Astrocyte (in vitro differentiated cells and primary cell): ENCODE data around the gene SH2B2. TPM values are rescaled to one million over a fixed set of nuclear protein-coding genes. Genes with fewer than 3 reads are reported as not detected.

Source experiments
- DNase-seq: peaks from one replicate; pipeline ENCODE4 v3.0.0-alpha.2; 2010; ENCODE audit warnings: low read depth
- FAIRE-seq: peaks from 2 replicates; lab custom pipeline; 2011; peaks lifted over from hg19 to GRCh38; lab: Jason Lieb, UNC
- H2AFZ ChIP-seq: 2 replicates; pipeline ENCODE4 v1.6.0; 2012; ENCODE audit warnings: low read depth, low read length, inconsistent platforms
- H3K27ac ChIP-seq: 2 replicates; pipeline ENCODE4 v1.5.1; 2011; ENCODE audit warnings: low read depth, low read length, inconsistent platforms
- H3K27me3 ChIP-seq: 2 replicates; pipeline ENCODE4 v1.6.0; 2011; ENCODE audit warnings: low read length, inconsistent platforms; ENCODE audit not compliant: insufficient read depth
- H3K36me3 ChIP-seq: 2 replicates; pipeline ENCODE4 v1.5.1; 2011; ENCODE audit warnings: low read length, inconsistent platforms; ENCODE audit not compliant: insufficient read depth
- H3K4me1 ChIP-seq: 2 replicates; pipeline ENCODE4 v1.5.1; 2011; ENCODE audit warnings: low read length, inconsistent platforms; ENCODE audit not compliant: insufficient read depth
- H3K4me2 ChIP-seq: 2 replicates; pipeline ENCODE4 v1.6.0; 2012; ENCODE audit warnings: low read length, inconsistent platforms
- H3K4me3 ChIP-seq: 2 replicates; pipeline ENCODE4 v1.5.1; 2011; ENCODE audit warnings: low read depth, mild to moderate bottlenecking, low read length, inconsistent platforms; ENCODE audit not compliant: insufficient read depth
- H3K79me2 ChIP-seq: 2 replicates; pipeline ENCODE4 v1.6.0; 2012; ENCODE audit warnings: mild to moderate bottlenecking, low read length, inconsistent platforms; ENCODE audit not compliant: insufficient read depth
- H3K9ac ChIP-seq: 2 replicates; pipeline ENCODE4 v1.6.0; 2012; ENCODE audit warnings: mild to moderate bottlenecking, low read length, inconsistent platforms
- H3K9me3 ChIP-seq: 2 replicates; pipeline ENCODE4 v1.5.1; 2012; ENCODE audit warnings: low read depth, mild to moderate bottlenecking, low read length, inconsistent platforms; ENCODE audit not compliant: insufficient read depth
- H4K20me1 ChIP-seq: 2 replicates; pipeline ENCODE4 v1.6.0; 2012; ENCODE audit warnings: low read length, inconsistent platforms; ENCODE audit not compliant: insufficient read depth
- H3K27ac Mint-ChIP-seq: one replicate; pipeline ENCODE4 v1.8.0; 2021; ENCODE audit warnings: mild to moderate bottlenecking, mixed read lengths; ENCODE audit not compliant: unreplicated experiment
- H3K27me3 Mint-ChIP-seq: one replicate; pipeline ENCODE4 v1.8.0; 2021; ENCODE audit warnings: low read depth, mixed read lengths; ENCODE audit not compliant: unreplicated experiment
- H3K36me3 Mint-ChIP-seq: one replicate; pipeline ENCODE4 v1.8.0; 2021; ENCODE audit warnings: low read depth, mixed read lengths; ENCODE audit not compliant: unreplicated experiment
- H3K4me1 Mint-ChIP-seq: one replicate; pipeline ENCODE4 v1.8.0; 2021; ENCODE audit warnings: low read depth, mixed read lengths; ENCODE audit not compliant: unreplicated experiment
- H3K4me3 Mint-ChIP-seq: one replicate; pipeline ENCODE4 v1.8.0; 2021; ENCODE audit warnings: mild to moderate bottlenecking, moderate library complexity, mixed read lengths; ENCODE audit not compliant: unreplicated experiment
- H3K9me3 Mint-ChIP-seq: one replicate; pipeline ENCODE4 v1.8.0; 2021; ENCODE audit warnings: mild to moderate bottlenecking, mixed read lengths; ENCODE audit not compliant: unreplicated experiment
- EZH2 ChIP-seq: IDR thresholded peaks from 2 replicates; pipeline ENCODE4 v1.6.1; 2012; ENCODE audit warnings: mild to moderate bottlenecking, low read length, inconsistent platforms; ENCODE audit not compliant: insufficient read depth
- total RNA-seq: library from RNA; stranded (reverse); gene quantifications from 2 replicates; pipeline ENCODE4 v1.2.1, GENCODE V29; 2021
- TF ChIP-seq, protein P1 (sequence below): IDR thresholded peaks from 2 replicates; pipeline ENCODE4 v1.5.1; 2011; ENCODE audit warnings: low read depth, mild to moderate bottlenecking, inconsistent platforms, low read length, moderate library complexity; ENCODE audit not compliant: insufficient read depth

The SH2B2 gene
- total RNA-seq, 1 donor from 2014 or later, result 5.6 TPM

DNA sequence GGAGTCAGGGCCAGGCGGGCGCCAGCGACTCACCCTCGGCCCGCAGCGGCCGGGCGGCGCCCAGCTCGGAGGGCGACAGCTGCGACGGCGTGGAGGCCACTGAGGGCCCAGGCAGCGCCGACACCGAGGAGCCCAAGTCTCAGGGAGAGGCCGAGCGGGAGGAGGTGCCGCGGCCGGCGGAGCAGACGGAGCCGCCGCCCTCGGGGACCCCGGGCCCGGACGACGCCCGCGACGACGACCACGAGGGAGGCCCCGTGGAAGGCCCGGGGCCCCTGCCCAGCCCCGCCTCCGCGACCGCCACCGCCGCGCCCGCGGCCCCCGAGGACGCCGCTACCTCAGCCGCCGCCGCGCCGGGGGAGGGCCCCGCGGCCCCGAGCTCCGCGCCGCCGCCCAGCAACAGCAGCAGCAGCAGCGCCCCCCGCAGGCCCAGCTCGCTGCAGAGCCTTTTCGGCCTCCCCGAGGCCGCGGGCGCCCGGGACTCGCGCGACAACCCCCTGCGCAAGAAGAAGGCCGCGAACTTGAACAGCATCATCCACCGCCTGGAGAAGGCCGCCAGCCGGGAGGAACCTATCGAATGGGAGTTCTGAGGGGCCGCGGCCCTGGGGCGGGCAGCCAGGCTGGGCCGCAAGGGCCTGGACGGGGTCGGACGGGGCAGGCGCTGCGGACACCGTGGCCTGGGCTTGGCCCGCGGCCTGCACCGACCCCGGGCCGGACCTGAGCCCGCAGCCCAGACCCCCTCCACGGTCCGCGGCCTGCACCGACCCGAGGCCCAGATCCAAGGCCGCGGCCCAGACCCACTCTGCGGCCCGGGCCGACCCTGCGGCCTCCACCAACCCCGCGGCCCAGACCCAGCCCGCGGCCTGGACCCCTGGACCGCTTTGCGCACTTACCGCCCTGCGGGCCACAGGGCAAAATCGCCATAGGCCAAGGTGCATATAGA, 37.9 kb upstream of the SH2B2 start:
- peaks cover 12% of the 10 kb centered on the region for H3K36me3 Mint-ChIP-seq
- Histone ChIP-seq H4K20me1 (peaks cover 4% of the 10 kb centered on the region), H3K27ac (no peak overlapping the region), H3K4me1 (no peaks in the 10 kb centered on the region), H3K36me3 (no peaks in the 10 kb centered on the region), H3K27me3 (no peaks in the 10 kb centered on the region), H3K4me3 (no peak overlapping the region), H3K9ac (no peak overlapping the region), H2AFZ (no peak overlapping the region), H3K4me2 (no peak overlapping the region), H3K79me2 (no peaks in the 10 kb centered on the region), H3K9me3 (no peaks in the 10 kb centered on the region)
- FAIRE-seq (no peak), DNase-seq (no peak)
- no peaks in the 10 kb centered on the region for H3K27me3 Mint-ChIP-seq
- H3K9me3 Mint-ChIP-seq, result no peaks in the 10 kb centered on the region
- TF ChIP-seq EZH2, result no peak
- TF ChIP-seq, protein P1, sequence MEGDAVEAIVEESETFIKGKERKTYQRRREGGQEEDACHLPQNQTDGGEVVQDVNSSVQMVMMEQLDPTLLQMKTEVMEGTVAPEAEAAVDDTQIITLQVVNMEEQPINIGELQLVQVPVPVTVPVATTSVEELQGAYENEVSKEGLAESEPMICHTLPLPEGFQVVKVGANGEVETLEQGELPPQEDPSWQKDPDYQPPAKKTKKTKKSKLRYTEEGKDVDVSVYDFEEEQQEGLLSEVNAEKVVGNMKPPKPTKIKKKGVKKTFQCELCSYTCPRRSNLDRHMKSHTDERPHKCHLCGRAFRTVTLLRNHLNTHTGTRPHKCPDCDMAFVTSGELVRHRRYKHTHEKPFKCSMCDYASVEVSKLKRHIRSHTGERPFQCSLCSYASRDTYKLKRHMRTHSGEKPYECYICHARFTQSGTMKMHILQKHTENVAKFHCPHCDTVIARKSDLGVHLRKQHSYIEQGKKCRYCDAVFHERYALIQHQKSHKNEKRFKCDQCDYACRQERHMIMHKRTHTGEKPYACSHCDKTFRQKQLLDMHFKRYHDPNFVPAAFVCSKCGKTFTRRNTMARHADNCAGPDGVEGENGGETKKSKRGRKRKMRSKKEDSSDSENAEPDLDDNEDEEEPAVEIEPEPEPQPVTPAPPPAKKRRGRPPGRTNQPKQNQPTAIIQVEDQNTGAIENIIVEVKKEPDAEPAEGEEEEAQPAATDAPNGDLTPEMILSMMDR, result no peak
- H3K27ac Mint-ChIP-seq, result no peak overlapping the region
- no peaks in the 10 kb centered on the region for H3K4me1 Mint-ChIP-seq
- H3K4me3 Mint-ChIP-seq, result no peak overlapping the region

DNA sequence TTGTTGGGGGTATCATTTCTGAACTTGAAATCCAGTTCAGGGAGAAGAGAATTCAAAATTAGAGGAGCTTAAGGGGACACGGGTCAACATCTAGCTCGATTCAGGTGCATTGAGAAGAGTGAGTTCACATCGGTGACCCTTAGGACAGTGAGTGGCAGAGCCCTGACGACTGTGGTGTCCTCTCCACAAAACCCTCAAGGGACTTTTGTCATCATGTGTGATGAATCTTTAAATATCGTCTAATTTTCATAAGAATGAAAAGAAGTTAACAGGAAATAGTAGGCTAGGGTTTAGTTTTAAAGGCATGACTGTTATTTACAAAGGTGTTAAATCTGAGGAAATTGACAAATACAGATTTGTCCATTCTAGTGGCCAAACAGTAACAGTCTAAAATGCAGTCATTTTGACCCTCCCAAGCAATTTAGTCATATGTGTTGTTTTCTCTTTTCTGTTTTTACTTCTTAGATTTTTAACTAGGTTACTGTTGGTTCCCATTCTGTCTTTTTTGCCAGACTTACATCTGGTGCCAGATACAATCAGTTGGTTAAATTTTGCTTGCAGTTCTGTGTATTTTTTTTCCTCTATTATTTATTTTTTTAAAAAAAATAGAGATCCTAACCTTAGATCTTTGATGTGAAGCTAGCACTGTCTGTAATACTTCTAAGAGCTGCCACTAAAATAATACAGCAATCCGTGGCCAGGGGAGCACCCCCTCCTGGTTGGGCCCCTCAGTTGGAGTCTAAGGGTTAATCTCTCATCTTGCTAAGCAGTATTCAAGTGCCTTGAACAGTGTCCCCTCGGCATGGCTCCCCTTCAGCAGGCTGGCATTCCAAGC, 34.9 kb upstream of the SH2B2 start:
- Histone ChIP-seq H3K4me1 (no peaks in the 10 kb centered on the region), H2AFZ (no peak overlapping the region), H3K4me2 (no peak overlapping the region), H3K4me3 (no peak overlapping the region), H3K9me3 (no peaks in the 10 kb centered on the region), H3K9ac (no peak overlapping the region), H3K36me3 (no peaks in the 10 kb centered on the region), H4K20me1 (peaks cover 4% of the 10 kb centered on the region), H3K27ac (no peak overlapping the region), H3K79me2 (no peaks in the 10 kb centered on the region), H3K27me3 (no peaks in the 10 kb centered on the region)
- Mint-ChIP-seq H3K4me1 (no peaks in the 10 kb centered on the region), H3K9me3 (no peaks in the 10 kb centered on the region), H3K27me3 (no peaks in the 10 kb centered on the region), H3K36me3 (peaks cover 16% of the 10 kb centered on the region), H3K27ac (no peak overlapping the region), H3K4me3 (no peak overlapping the region)
- FAIRE-seq, result no peak
- TF ChIP-seq, protein P1, result no peak
- no peak for TF ChIP-seq EZH2
- DNase-seq, result no peak
